ENCODE results near the gene KCTD11.

The KCTD11 gene

DNA sequence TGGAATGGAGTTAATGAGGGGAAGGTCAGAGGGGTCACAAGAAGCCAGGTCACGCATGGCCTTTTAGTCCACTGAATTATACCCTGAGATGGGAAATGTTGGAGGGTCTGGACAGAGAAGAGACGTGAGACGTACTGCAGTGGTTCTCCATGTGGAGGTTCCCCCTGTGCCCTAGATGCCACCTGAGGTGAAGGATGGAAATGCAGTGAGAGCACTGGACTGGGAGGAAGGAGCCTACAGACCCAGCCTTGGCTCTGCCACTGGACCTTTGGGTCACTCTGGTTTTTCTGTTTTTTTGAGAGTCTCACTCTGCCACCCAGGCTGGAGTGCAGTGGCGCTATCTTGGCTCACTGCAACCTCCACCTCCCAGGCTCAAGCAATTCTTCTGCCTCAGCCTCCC lies 44.2 kb downstream of the KCTD11 start:
- 93% methylated on average over 4 of the region's 4 CpGs for WGBS (ENCODE audit: insufficient coverage)
- H3K27ac ChIP-seq (ENCODE audit: insufficient read depth in 1 of 2, low read depth in 1 of 2, low read length in 2 of 2, poor library complexity in 1 of 2, severe bottlenecking in 2 of 2): no peak overlapping the region
- ChIA-PET CTCF (interaction anchor here (0.8 kb wide), 2 partner anchors 11 to 40 kb away, joined by 3 read pairs; partner anchors contain the start of gene NLGN2), POLR2A (no interaction called here)
- DNase-seq: no peak
- peaks cover 0 to 3% (median 2%) of the 10 kb centered on the region in 4 experiments for H3K36me3 ChIP-seq (ENCODE audit: control insufficient read depth in 4 of 4, insufficient read depth in 4 of 4, low read length in 3 of 4)
- H3K27me3 ChIP-seq (replicated peaks in 2 of 5; ENCODE audit: control insufficient read depth in 4 of 5, insufficient read depth in 5 of 5, low read length in 4 of 5): no peaks in the 10 kb centered on the region
- no peak overlapping the region for H3K4me3 ChIP-seq (ENCODE audit: control insufficient read depth in 1 of 7, extremely low read depth in 1 of 7, insufficient read depth in 4 of 7, low read depth in 2 of 7, low read length in 6 of 7)
- H3K4me1 ChIP-seq (ENCODE audit: control extremely low read depth in 1 of 4, control insufficient read depth in 4 of 4, insufficient read depth in 4 of 4, low read length in 3 of 4): peaks cover 0 to 19% (median 15%) of the 10 kb centered on the region in 4 experiments
- H3K9me3 ChIP-seq (ENCODE audit: control extremely low read depth in 1 of 5, control insufficient read depth in 4 of 5, insufficient read depth in 2 of 5, low read depth in 1 of 5, low read length in 4 of 5): no peaks in the 10 kb centered on the region

- 100% methylated on average over 1 of the region's 2 CpGs for WGBS (ENCODE audit: insufficient coverage)
- peaks cover 0 to 4% (median 0%) of the 10 kb centered on the region in 4 experiments for H3K36me3 ChIP-seq (ENCODE audit: control insufficient read depth in 4 of 4, insufficient read depth in 4 of 4, low read length in 3 of 4)
- no peak overlapping the region for H3K27ac ChIP-seq (ENCODE audit: insufficient read depth in 1 of 2, low read depth in 1 of 2, low read length in 2 of 2, poor library complexity in 1 of 2, severe bottlenecking in 2 of 2)
- H3K9me3 ChIP-seq (ENCODE audit: control extremely low read depth in 1 of 5, control insufficient read depth in 4 of 5, insufficient read depth in 2 of 5, low read depth in 1 of 5, low read length in 4 of 5): no peaks in the 10 kb centered on the region
- no peak for DNase-seq
- no peaks in the 10 kb centered on the region for H3K27me3 ChIP-seq (replicated peaks in 2 of 5; ENCODE audit: control insufficient read depth in 4 of 5, insufficient read depth in 5 of 5, low read length in 4 of 5)
- ChIA-PET POLR2A (no interaction called here), CTCF (interaction anchor here (0.8 to 1.2 kb wide), 3 partner anchors 8 to 44 kb away, joined by 3 read pairs; partner anchors contain the start of gene TMEM95)
- no peak overlapping the region for H3K4me3 ChIP-seq (ENCODE audit: control insufficient read depth in 1 of 7, extremely low read depth in 1 of 7, insufficient read depth in 4 of 7, low read depth in 2 of 7, low read length in 6 of 7)
- H3K4me1 ChIP-seq (ENCODE audit: control extremely low read depth in 1 of 4, control insufficient read depth in 4 of 4, insufficient read depth in 4 of 4, low read length in 3 of 4): peaks cover 0 to 24% (median 23%) of the 10 kb centered on the region in 4 experiments
Observed at GRCh38 chr17:7398612-7399011, 46.6 kb downstream of the KCTD11 start.

- H3K9me3 ChIP-seq (ENCODE audit: control extremely low read depth in 1 of 5, control insufficient read depth in 4 of 5, insufficient read depth in 2 of 5, low read depth in 1 of 5, low read length in 4 of 5): no peaks in the 10 kb centered on the region
- 27% methylated on average over 10 of the region's 16 CpGs for WGBS (ENCODE audit: insufficient coverage)
- peaks cover 0 to 28% (median 24%) of the 10 kb centered on the region in 4 experiments for H3K4me1 ChIP-seq (ENCODE audit: control extremely low read depth in 1 of 4, control insufficient read depth in 4 of 4, insufficient read depth in 4 of 4, low read length in 3 of 4)
- H3K36me3 ChIP-seq (ENCODE audit: control insufficient read depth in 4 of 4, insufficient read depth in 4 of 4, low read length in 3 of 4): peaks cover 0 to 4% (median 0%) of the 10 kb centered on the region in 4 experiments
- H3K27ac ChIP-seq (ENCODE audit: insufficient read depth in 1 of 2, low read depth in 1 of 2, low read length in 2 of 2, poor library complexity in 1 of 2, severe bottlenecking in 2 of 2): peak overlapping the region in 1 of 2 experiments; percentile 60
- POLR2A ChIA-PET: interaction anchor here (0.6 to 1.5 kb wide), 4 partner anchors 18 to 90 kb away, joined by 3 to 7 read pairs (median 6); partner anchors contain the start of gene POLR2A
- peak overlapping the region; percentile 68 to 93 (median 85) for H3K4me3 ChIP-seq (ENCODE audit: control insufficient read depth in 1 of 7, extremely low read depth in 1 of 7, insufficient read depth in 4 of 7, low read depth in 2 of 7, low read length in 6 of 7)
- peak in 2 of 3 donors; percentile 47 to 49 for DNase-seq
- CTCF ChIA-PET: interaction anchor here (0.6 to 2.2 kb wide), 8 partner anchors 9 to 158 kb away, joined by 3 to 7 read pairs (median 4); partner anchors contain the start of gene PLSCR3
- peaks cover 0 to 5% (median 4%) of the 10 kb centered on the region in 5 experiments for H3K27me3 ChIP-seq (replicated peaks in 2 of 5; ENCODE audit: control insufficient read depth in 4 of 5, insufficient read depth in 5 of 5, low read length in 4 of 5)
Observed at GRCh38 chr17:7403043-7403726, 51.2 kb downstream of the KCTD11 start.

DNA sequence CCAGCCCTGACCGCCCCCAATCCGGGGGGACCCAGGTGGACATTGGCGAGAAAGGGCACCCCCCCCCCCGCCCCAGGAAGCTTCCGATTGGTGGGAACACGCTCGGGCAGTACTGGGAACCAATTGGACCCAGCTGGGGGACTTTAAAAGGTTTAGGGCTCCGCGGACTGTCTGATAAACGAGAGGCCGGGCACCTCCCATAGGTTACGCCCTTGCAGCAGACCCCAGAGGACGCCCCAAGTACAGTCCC lies 51.7 kb downstream of the KCTD11 start:
- Histone ChIP-seq H3K4me1 (ENCODE audit: control extremely low read depth in 1 of 4, control insufficient read depth in 4 of 4, insufficient read depth in 4 of 4, low read length in 3 of 4) (peaks cover 0 to 32% (median 25%) of the 10 kb centered on the region in 4 experiments), H3K9me3 (ENCODE audit: control extremely low read depth in 1 of 5, control insufficient read depth in 4 of 5, insufficient read depth in 2 of 5, low read depth in 1 of 5, low read length in 4 of 5) (no peaks in the 10 kb centered on the region), H3K27ac (ENCODE audit: insufficient read depth in 1 of 2, low read depth in 1 of 2, low read length in 2 of 2, poor library complexity in 1 of 2, severe bottlenecking in 2 of 2) (peak overlapping the region in 1 of 2 experiments; percentile 60), H3K36me3 (ENCODE audit: control insufficient read depth in 4 of 4, insufficient read depth in 4 of 4, low read length in 3 of 4) (peaks cover 0 to 4% (median 0%) of the 10 kb centered on the region in 4 experiments), H3K4me3 (ENCODE audit: control insufficient read depth in 1 of 7, extremely low read depth in 1 of 7, insufficient read depth in 4 of 7, low read depth in 2 of 7, low read length in 6 of 7) (peak overlapping the region; percentile 68 to 93 (median 85)), H3K27me3 (replicated peaks in 2 of 5; ENCODE audit: control insufficient read depth in 4 of 5, insufficient read depth in 5 of 5, low read length in 4 of 5) (peaks cover 0 to 5% (median 4%) of the 10 kb centered on the region in 5 experiments)
- CTCF ChIA-PET: interaction anchor here (1.4 to 2.2 kb wide), 3 partner anchors 10 to 33 kb away, joined by 4 to 7 read pairs (median 5); partner anchors contain the start of gene PLSCR3
- WGBS (ENCODE audit: insufficient coverage): 1% methylated on average over 13 of the region's 13 CpGs
- POLR2A ChIA-PET: interaction anchor here (0.6 to 1.5 kb wide), 4 partner anchors 81 to 92 kb away, joined by 3 to 7 read pairs (median 6); partner anchors contain the start of gene POLR2A
- DNase-seq: peak in 1 of 3 donors; percentile 80

- peaks cover 0 to 36% (median 25%) of the 10 kb centered on the region in 4 experiments for H3K4me1 ChIP-seq (ENCODE audit: control extremely low read depth in 1 of 4, control insufficient read depth in 4 of 4, insufficient read depth in 4 of 4, low read length in 3 of 4)
- peak within 1 kb of the TSS in 1 of 2 experiments; percentile 70 for H3K27ac ChIP-seq (ENCODE audit: insufficient read depth in 1 of 2, low read depth in 1 of 2, low read length in 2 of 2, poor library complexity in 1 of 2, severe bottlenecking in 2 of 2)
- H3K36me3 ChIP-seq (ENCODE audit: control insufficient read depth in 4 of 4, insufficient read depth in 4 of 4, low read length in 3 of 4): peaks cover 0 to 4% (median 0%) of the 10 kb centered on the region in 4 experiments
- peak within 1 kb of the TSS; percentile 68 to 93 (median 85) for H3K4me3 ChIP-seq (ENCODE audit: control insufficient read depth in 1 of 7, extremely low read depth in 1 of 7, insufficient read depth in 4 of 7, low read depth in 2 of 7, low read length in 6 of 7)
- H3K9me3 ChIP-seq (ENCODE audit: control extremely low read depth in 1 of 5, control insufficient read depth in 4 of 5, insufficient read depth in 2 of 5, low read depth in 1 of 5, low read length in 4 of 5): no peaks in the 10 kb centered on the region
- POLR2A ChIA-PET: interaction anchor here (0.6 to 1.5 kb wide), 4 partner anchors 81 to 91 kb away, joined by 3 to 7 read pairs (median 6); partner anchors contain the start of gene POLR2A
- H3K27me3 ChIP-seq (replicated peaks in 2 of 5; ENCODE audit: control insufficient read depth in 4 of 5, insufficient read depth in 5 of 5, low read length in 4 of 5): peaks cover 0 to 5% (median 4%) of the 10 kb centered on the region in 5 experiments
- CTCF ChIA-PET: interaction anchor here (1.4 to 2.2 kb wide), 3 partner anchors 10 to 32 kb away, joined by 4 to 7 read pairs (median 5); partner anchors contain the start of gene PLSCR3
- WGBS (ENCODE audit: insufficient coverage): 0% methylated on average over 33 of the region's 49 CpGs
- DNase-seq: peak; percentile 98 to 99 (median 99)
Observed at GRCh38 chr17:7403977-7404736, 52.2 kb downstream of the KCTD11 start, which contains the start of gene TMEM256. TSS of gene TMEM256 (minus strand) at chr17:7404097. CDS start at chr17:7404084, 13 bp downstream.

Data from common myeloid progenitor, CD34-positive (primary cell).